Measurements from ENCODE around the gene EPPIN.

Gene EPPIN

GRCh38 chr20:45539382-45539781 is 7.8 kb downstream of the EPPIN start, which contains the start of gene WFDC6:
WFDC6 (minus strand) TSS chr20:45539482; CDS start chr20:45539407, 75 bp downstream.
- no peak for DNase-seq (ENCODE audit: low read depth)
- no peak for TF ChIP-seq CTCF (IDR thresholded peaks at IDR 0.05; ENCODE audit: low read depth, low read length, missing control alignments)
- no peak within 1 kb of the TSS for H3K4me3 ChIP-seq (ENCODE audit: low read depth, low read length)

GRCh38 chr20:45538209-45538799 is 8.9 kb downstream of the EPPIN start:
- no peak overlapping the region for H3K4me3 ChIP-seq (ENCODE audit: low read depth, low read length)
- TF ChIP-seq CTCF (IDR thresholded peaks at IDR 0.05; ENCODE audit: low read depth, low read length, missing control alignments): peak; percentile 18
- no peak for DNase-seq (ENCODE audit: low read depth)

GRCh38 chr20:45527294-45527693 is 19.9 kb downstream of the EPPIN start:
- H3K4me3 ChIP-seq (ENCODE audit: low read depth, low read length): no peak overlapping the region
- no peak for DNase-seq (ENCODE audit: low read depth)
- TF ChIP-seq CTCF (IDR thresholded peaks at IDR 0.05; ENCODE audit: low read depth, low read length, missing control alignments): no peak

GRCh38 chr20:45523821-45524220 is 23.4 kb downstream of the EPPIN start:
- no peak for TF ChIP-seq CTCF (IDR thresholded peaks at IDR 0.05; ENCODE audit: low read depth, low read length, missing control alignments)
- DNase-seq (ENCODE audit: low read depth): no peak
- no peak overlapping the region for H3K4me3 ChIP-seq (ENCODE audit: low read depth, low read length)

GRCh38 chr20:45518282-45518681 is 28.9 kb downstream of the EPPIN start:
- no peak for DNase-seq (ENCODE audit: low read depth)
- H3K4me3 ChIP-seq (ENCODE audit: low read depth, low read length): no peak overlapping the region
- TF ChIP-seq CTCF (IDR thresholded peaks at IDR 0.05; ENCODE audit: low read depth, low read length, missing control alignments): no peak

- H3K4me3 ChIP-seq (ENCODE audit: low read depth, low read length): no peak within 1 kb of the TSS
- no peak for DNase-seq (ENCODE audit: low read depth)
- TF ChIP-seq CTCF (IDR thresholded peaks at IDR 0.05; ENCODE audit: low read depth, low read length, missing control alignments): no peak
These were observed 31.9 kb downstream of the EPPIN start, which contains the start of gene SPINT3 for GRCh38 chr20:45515147-45515913. SPINT3 (minus strand) TSS chr20:45515622; CDS start chr20:45515608, 14 bp downstream.
